NB4 (cell line): ENCODE measurements around the gene GAS2L2.

ENCODE experiments used
- TF ChIP-seq, protein P1 (sequence below): IDR thresholded peaks from one replicate; pipeline ENCODE4 v1.5.1; 2012; ENCODE audit warnings: low read depth, low read length
- TF ChIP-seq, protein P2 (sequence below): IDR thresholded peaks from 2 replicates; pipeline ENCODE4 v1.6.1; 2011; ENCODE audit warnings: low read depth, low read length

DNA sequence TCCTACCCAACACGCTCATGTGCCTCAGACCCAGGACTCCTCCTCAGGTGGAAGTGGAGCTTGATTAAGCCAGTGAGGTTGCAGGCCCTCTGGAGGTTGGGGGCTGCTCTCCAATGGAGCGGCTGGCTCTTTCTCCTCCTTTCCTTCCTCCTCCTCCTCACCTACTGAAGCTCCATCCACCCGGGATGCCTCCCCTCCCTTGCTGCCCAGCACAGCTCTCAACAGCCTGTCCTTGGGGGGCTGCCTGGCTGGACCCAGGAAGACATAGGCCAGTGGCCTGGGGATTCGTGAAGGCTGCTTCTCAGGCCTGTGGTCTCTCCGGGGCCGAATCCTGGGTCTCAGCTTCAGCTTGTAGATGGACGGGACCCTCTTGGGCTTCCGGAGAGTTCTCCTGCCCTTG, 8.2 kb downstream of the GAS2L2 start:
- TF ChIP-seq, protein P1, sequence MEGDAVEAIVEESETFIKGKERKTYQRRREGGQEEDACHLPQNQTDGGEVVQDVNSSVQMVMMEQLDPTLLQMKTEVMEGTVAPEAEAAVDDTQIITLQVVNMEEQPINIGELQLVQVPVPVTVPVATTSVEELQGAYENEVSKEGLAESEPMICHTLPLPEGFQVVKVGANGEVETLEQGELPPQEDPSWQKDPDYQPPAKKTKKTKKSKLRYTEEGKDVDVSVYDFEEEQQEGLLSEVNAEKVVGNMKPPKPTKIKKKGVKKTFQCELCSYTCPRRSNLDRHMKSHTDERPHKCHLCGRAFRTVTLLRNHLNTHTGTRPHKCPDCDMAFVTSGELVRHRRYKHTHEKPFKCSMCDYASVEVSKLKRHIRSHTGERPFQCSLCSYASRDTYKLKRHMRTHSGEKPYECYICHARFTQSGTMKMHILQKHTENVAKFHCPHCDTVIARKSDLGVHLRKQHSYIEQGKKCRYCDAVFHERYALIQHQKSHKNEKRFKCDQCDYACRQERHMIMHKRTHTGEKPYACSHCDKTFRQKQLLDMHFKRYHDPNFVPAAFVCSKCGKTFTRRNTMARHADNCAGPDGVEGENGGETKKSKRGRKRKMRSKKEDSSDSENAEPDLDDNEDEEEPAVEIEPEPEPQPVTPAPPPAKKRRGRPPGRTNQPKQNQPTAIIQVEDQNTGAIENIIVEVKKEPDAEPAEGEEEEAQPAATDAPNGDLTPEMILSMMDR = no peak
- TF ChIP-seq, protein P2, sequence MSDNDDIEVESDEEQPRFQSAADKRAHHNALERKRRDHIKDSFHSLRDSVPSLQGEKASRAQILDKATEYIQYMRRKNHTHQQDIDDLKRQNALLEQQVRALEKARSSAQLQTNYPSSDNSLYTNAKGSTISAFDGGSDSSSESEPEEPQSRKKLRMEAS = no peak
